Calu3 (cell line): ENCODE measurements around the gene GLS. TPM values are rescaled to one million over a fixed set of nuclear protein-coding genes. Genes with fewer than 3 reads are reported as not detected.
A peak's percentile ranks its signal among the peaks of the same experiment; 100 is the strongest.

ENCODE experiments used
- BruUV-seq: library from RNA; stranded (reverse); fragments of 400-500 nt; replicated peaks from 2 replicates; lab custom pipeline; 2021; lab: Mats Ljungman, UMichigan
- CTCF ChIA-PET: fragments of 300-600 bp; sonication (Branson Sonifier 250); formaldehyde crosslinking; loops from one replicate; lab custom pipeline; 2022; ENCODE audit warnings: antibody characterized with exemption; lab: Charles Lee
- DNase-seq: peaks from one replicate; pipeline ENCODE4 v3.0.0; 2022
- H3K27ac Mint-ChIP-seq: one replicate; pipeline ENCODE4 v1.8.0; 2022; ENCODE audit warnings: mixed read lengths; ENCODE audit not compliant: unreplicated experiment
- H3K27me3 Mint-ChIP-seq: one replicate; pipeline ENCODE4 v1.8.0; 2022; ENCODE audit warnings: mixed read lengths; ENCODE audit not compliant: unreplicated experiment
- H3K36me3 Mint-ChIP-seq: one replicate; pipeline ENCODE4 v1.8.0; 2022; ENCODE audit warnings: mild to moderate bottlenecking, moderate library complexity, mixed read lengths; ENCODE audit not compliant: insufficient read depth, unreplicated experiment
- H3K4me1 Mint-ChIP-seq: one replicate; pipeline ENCODE4 v1.8.0; 2022; ENCODE audit warnings: mild to moderate bottlenecking, low read depth, mixed read lengths; ENCODE audit not compliant: unreplicated experiment
- H3K4me3 Mint-ChIP-seq: one replicate; pipeline ENCODE4 v1.8.0; 2022; ENCODE audit warnings: mild to moderate bottlenecking, low read depth, moderate library complexity, mixed read lengths; ENCODE audit not compliant: unreplicated experiment
- H3K9me3 Mint-ChIP-seq: one replicate; pipeline ENCODE4 v1.8.0; 2022; ENCODE audit warnings: low read depth, mixed read lengths; ENCODE audit not compliant: unreplicated experiment
- intact Hi-C: fragments of 100-400 bp; cut with micrococcal nuclease; formaldehyde crosslinking; loops from one replicate; pipeline ENCODE4 v1.10.0; 2022; ENCODE audit not compliant: unreplicated experiment
- total RNA-seq: library from RNA; stranded (reverse); gene quantifications from 2 replicates; pipeline ENCODE4 v1.2.3, GENCODE V29; 2022
- TF ChIP-seq, protein P1 (sequence below): fragments of 200-600 bp; IDR thresholded peaks from one replicate; pipeline ENCODE4 v1.8.0; 2022; ENCODE audit warnings: antibody characterized with exemption; ENCODE audit not compliant: unreplicated experiment

Gene GLS
- total RNA-seq, 1 experiment from 2014 or later, result 115 TPM

DNA sequence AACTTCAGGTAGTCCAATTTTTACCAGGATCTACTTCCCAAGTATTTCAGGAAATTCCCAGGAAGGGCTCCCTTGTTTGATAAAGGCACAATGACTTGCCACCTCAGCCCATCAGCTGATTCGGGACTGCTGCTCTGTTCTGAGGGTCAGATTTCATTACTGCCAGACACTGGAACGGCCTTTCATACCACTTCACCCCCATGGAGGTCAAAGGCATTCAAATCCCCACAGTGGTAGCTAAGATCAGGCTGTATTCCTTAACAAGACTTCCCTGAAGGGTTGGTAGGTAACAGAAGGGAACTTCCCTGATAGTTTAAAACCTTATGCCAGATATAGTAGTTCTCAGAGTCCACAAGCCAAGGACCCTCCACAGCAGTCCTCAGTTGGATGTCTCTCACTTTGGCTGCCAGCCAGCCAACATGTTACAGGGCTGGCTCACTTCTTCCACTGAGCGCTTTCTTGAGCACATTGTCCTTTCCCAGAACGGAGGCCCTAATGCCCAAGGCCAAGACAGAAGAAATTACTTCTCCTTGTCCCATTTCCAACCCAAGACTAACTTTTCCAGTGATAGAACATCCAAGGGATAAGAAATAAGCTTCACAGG, 40.0 kb upstream of the GLS start:
- intact Hi-C loops, result no loop called here
- no peak for DNase-seq
- Mint-ChIP-seq H3K4me1 (peaks cover 28% of the 10 kb centered on the region), H3K27me3 (no peaks in the 10 kb centered on the region), H3K27ac (no peak overlapping the region), H3K4me3 (no peak overlapping the region), H3K9me3 (peaks cover 2% of the 10 kb centered on the region), H3K36me3 (no peaks in the 10 kb centered on the region)
- TF ChIP-seq, protein P1, sequence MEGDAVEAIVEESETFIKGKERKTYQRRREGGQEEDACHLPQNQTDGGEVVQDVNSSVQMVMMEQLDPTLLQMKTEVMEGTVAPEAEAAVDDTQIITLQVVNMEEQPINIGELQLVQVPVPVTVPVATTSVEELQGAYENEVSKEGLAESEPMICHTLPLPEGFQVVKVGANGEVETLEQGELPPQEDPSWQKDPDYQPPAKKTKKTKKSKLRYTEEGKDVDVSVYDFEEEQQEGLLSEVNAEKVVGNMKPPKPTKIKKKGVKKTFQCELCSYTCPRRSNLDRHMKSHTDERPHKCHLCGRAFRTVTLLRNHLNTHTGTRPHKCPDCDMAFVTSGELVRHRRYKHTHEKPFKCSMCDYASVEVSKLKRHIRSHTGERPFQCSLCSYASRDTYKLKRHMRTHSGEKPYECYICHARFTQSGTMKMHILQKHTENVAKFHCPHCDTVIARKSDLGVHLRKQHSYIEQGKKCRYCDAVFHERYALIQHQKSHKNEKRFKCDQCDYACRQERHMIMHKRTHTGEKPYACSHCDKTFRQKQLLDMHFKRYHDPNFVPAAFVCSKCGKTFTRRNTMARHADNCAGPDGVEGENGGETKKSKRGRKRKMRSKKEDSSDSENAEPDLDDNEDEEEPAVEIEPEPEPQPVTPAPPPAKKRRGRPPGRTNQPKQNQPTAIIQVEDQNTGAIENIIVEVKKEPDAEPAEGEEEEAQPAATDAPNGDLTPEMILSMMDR, result no peak
- no TSS peak for BruUV-seq
- CTCF ChIA-PET, result no interaction called here

DNA sequence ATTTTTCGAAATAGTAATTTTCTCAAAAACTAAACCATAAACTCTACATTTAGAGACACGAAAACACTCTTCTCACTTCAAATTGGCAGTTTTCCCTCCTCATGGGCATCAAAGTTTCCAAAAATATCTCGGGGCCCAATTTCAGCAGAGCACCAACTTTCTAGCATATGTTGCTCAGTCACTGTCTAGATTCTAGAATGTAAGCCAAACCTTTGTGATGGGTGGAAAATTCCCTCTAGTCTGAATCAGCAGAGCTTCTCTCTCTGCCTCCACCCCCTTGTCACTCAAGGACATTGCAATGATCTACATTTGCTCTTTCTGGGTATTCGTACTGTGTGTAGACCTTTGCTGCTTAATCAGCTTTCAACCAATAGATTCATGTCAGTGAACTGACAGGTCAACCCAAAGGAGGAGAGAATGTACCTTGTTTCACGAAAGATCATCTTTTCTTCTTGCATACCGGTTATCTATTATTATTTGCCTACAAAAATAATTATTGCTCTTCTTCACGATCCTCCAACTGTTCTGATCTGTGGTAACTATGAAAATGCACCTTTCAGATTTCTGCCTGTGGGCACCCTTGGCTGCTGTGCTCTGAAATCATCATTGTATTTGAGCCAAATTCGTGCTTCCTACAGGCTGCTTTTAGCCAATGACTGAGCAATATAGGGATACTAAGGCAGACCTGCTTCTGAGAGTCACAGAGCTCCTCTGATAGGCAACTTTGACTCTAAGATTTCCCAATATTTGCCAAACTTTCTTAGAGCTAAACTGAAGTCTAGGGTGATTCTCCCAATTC, 38.7 kb upstream of the GLS start:
- Mint-ChIP-seq H3K27ac (no peak overlapping the region), H3K27me3 (no peaks in the 10 kb centered on the region), H3K4me3 (no peak overlapping the region), H3K9me3 (peaks cover 2% of the 10 kb centered on the region), H3K36me3 (no peaks in the 10 kb centered on the region), H3K4me1 (peaks cover 23% of the 10 kb centered on the region)
- TF ChIP-seq, protein P1, result no peak
- CTCF ChIA-PET, result no interaction called here
- BruUV-seq, result no TSS peak
- intact Hi-C loops, result no loop called here
- no peak for DNase-seq

DNA sequence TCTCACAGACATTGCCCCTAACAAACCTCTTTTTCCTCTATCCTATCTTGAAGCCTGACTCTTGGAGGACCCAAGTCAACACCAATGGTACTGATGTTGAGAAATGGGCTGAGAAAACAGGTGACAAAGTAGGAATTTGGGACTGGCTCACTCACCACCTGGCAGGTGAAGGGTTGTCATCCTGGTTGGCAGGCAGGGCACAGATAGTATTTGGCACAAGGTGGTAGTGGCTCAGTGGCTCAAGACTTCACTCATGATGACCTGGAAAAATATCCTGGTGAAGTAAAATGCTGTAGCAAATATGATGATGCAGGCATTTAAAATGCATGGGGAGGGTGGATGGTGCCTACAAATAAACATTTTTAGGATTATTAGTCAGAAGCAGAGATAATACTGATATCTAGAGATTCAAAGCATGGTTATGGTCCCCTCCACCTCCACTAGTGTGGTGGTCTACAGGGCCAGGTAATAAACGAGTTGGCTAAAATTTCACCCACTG, 38.0 kb upstream of the GLS start:
- CTCF ChIA-PET, result no interaction called here
- DNase-seq, result no peak
- TF ChIP-seq, protein P1, result no peak
- intact Hi-C loops, result no loop called here
- no peak overlapping the region for H3K27ac Mint-ChIP-seq
- H3K4me3 Mint-ChIP-seq, result no peak overlapping the region
- peaks cover 2% of the 10 kb centered on the region for H3K9me3 Mint-ChIP-seq
- BruUV-seq, result no TSS peak
- H3K27me3 Mint-ChIP-seq, result no peaks in the 10 kb centered on the region
- no peaks in the 10 kb centered on the region for H3K36me3 Mint-ChIP-seq
- peaks cover 17% of the 10 kb centered on the region for H3K4me1 Mint-ChIP-seq

DNA sequence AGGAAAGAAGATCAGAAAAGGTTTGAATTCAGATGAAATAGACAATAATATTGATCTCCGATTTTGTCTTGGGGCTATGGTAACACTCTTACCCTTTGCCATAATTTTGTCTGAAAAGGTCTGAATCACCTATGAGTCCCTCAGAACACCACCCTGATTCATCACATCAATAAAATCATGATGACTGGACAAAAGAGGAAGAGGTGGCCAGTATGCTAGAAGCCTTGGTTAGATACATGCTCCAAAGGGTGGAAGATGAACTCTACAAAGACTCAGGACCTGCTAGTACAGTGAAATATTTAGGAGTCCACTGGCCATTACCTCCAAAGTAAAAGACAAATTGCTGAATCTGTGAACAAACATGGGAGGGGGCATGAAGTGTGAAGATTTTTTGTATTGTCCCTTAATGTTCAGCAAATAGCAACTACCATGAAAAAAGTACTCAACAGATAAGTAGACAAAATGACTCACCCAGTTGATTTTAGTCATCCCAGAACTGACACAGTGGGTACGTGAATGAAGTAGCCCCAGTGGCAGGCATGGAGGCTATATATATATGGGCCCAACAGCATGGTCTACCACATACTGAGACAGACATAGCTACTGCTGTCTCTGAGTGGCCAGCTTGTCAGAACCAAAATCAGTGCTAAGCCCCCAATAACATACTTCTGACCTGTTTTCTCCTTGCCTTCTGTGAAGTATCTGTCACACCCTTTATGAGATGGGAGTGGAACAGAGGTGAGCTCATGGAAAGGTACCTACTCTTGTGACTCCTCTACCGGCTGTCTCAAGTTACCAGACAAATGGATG, 36.5 kb upstream of the GLS start:
- CTCF ChIA-PET, result interaction anchor here (0.5 kb wide), 1 partner anchor 196 kb away, joined by 3 read pairs; no protein-coding TSS in a partner anchor
- TF ChIP-seq, protein P1, result no peak
- no peak for DNase-seq
- Mint-ChIP-seq H3K9me3 (peaks cover 2% of the 10 kb centered on the region), H3K27me3 (no peaks in the 10 kb centered on the region), H3K4me1 (peaks cover 14% of the 10 kb centered on the region), H3K4me3 (no peak overlapping the region), H3K27ac (peak overlapping the region; percentile 12), H3K36me3 (no peaks in the 10 kb centered on the region)
- intact Hi-C loops, result no loop called here
- BruUV-seq, result TSS peak; percentile 52
